Common myeloid progenitor, CD34-positive (primary cell): ENCODE results near the gene KIAA1191.

ENCODE experiments used
- CTCF ChIA-PET: fragments of 350-600 bp; sonication (Branson Sonifier 250); formaldehyde crosslinking; loops from one replicate; lab custom pipeline; 2021; ENCODE audit warnings: antibody characterized with exemption; lab: Charles Lee
- POLR2A ChIA-PET: fragments of 350-600 bp; sonication (Branson Sonifier 250); formaldehyde crosslinking; loops from one replicate; lab custom pipeline; 2021; ENCODE audit warnings: antibody characterized with exemption; lab: Charles Lee
- DNase-seq, 3 donors: peaks; one replicate each; pipeline versions ENCODE4 v3.0.0 to v3.0.0-alpha.2; 2013
- H3K27ac ChIP-seq, 2 experiments: 1 replicate in 1 of 2; 2 replicates in 1 of 2; pipeline ENCODE4 v1.7.0; 2013; ENCODE audit warnings: inconsistent platforms in 2 of 2, low read length in 2 of 2, mild to moderate bottlenecking in 2 of 2, low read depth in 1 of 2, moderate library complexity in 1 of 2; ENCODE audit not compliant: severe bottlenecking in 2 of 2, insufficient read depth in 1 of 2, poor library complexity in 1 of 2
- H3K27me3 ChIP-seq, 5 experiments: replicated peaks in 2 of 5; 1 replicate in 3 of 5; 2 replicates in 2 of 5; pipeline versions ENCODE4 v1.6.1 to v1.7.0; 2013; ENCODE audit warnings: low read length in 4 of 5, mild to moderate bottlenecking in 2 of 5, moderate library complexity in 2 of 5, inconsistent platforms in 1 of 5; ENCODE audit not compliant: insufficient read depth in 5 of 5, control insufficient read depth in 4 of 5
- H3K36me3 ChIP-seq, 4 experiments: 1 replicate in 2 of 4; 2 replicates in 2 of 4; pipeline versions ENCODE4 v1.6.1 to v1.7.0; 2013; ENCODE audit warnings: low read length in 3 of 4, control low read depth in 1 of 4, mild to moderate bottlenecking in 1 of 4; ENCODE audit not compliant: control insufficient read depth in 4 of 4, insufficient read depth in 4 of 4
- H3K4me1 ChIP-seq, 4 experiments: 1 replicate in 3 of 4; 2 replicates in 1 of 4; pipeline versions ENCODE4 v1.6.1 to v1.7.1; 2013; ENCODE audit warnings: low read length in 3 of 4, mild to moderate bottlenecking in 3 of 4, control low read depth in 1 of 4, inconsistent platforms in 1 of 4, moderate library complexity in 1 of 4; ENCODE audit not compliant: control insufficient read depth in 4 of 4, insufficient read depth in 4 of 4; ENCODE audit errors: control extremely low read depth in 1 of 4
- H3K4me3 ChIP-seq, 7 experiments: 1 replicate in 4 of 7; 2 replicates in 3 of 7; pipeline versions ENCODE4 v1.5.1 to v1.7.0; 2013; ENCODE audit warnings: mild to moderate bottlenecking in 7 of 7, low read length in 6 of 7, moderate library complexity in 6 of 7, inconsistent platforms in 2 of 7, low read depth in 2 of 7, control low read depth in 1 of 7; ENCODE audit not compliant: insufficient read depth in 4 of 7, control insufficient read depth in 1 of 7; ENCODE audit errors: extremely low read depth in 1 of 7
- H3K9me3 ChIP-seq, 5 experiments: 1 replicate in 4 of 5; 2 replicates in 1 of 5; pipeline versions ENCODE4 v1.6.1 to v1.7.1; 2013; ENCODE audit warnings: low read length in 4 of 5, mild to moderate bottlenecking in 2 of 5, inconsistent platforms in 1 of 5, low read depth in 1 of 5, moderate library complexity in 1 of 5; ENCODE audit not compliant: control insufficient read depth in 4 of 5, insufficient read depth in 2 of 5; ENCODE audit errors: control extremely low read depth in 1 of 5
- WGBS: methylation state at CpG from one replicate; pipeline ENCODE4 v1.1.5; 2013; ENCODE audit not compliant: insufficient coverage; 5-methylcytosine and 5-hydroxymethylcytosine counted together

KIAA1191 gene

GRCh38 chr5:176388444-176389134, 27.0 kb upstream of the KIAA1191 start, which contains the start of the genes HIGD2A and NOP16:
Gene HIGD2A, plus strand, starts transcription at chr5:176388751. Its CDS starts 69 bp downstream, at chr5:176388820.
Gene NOP16, minus strand, starts transcription at chr5:176388598. Its CDS starts 59 bp downstream, at chr5:176388539.
- Histone ChIP-seq H3K36me3 (peaks cover 15 to 55% (median 34%) of the 10 kb centered on the region in 4 experiments), H3K27me3 (no peaks in the 10 kb centered on the region), H3K4me1 (peaks cover 4 to 44% (median 22%) of the 10 kb centered on the region in 4 experiments), H3K4me3 (peak within 1 kb of the TSS; percentile 81 to 94 (median 85)), H3K27ac (peak within 1 kb of the TSS; percentile 89 to 94), H3K9me3 (no peaks in the 10 kb centered on the region)
- DNase-seq: peak; percentile 98 to 100 (median 99)
- CTCF ChIA-PET: no interaction called here
- POLR2A ChIA-PET: interaction anchor here (0.9 to 1.1 kb wide), 2 partner anchors 26 to 27 kb away, joined by 3 to 4 read pairs; partner anchors contain the start of gene KIAA1191
- WGBS: 0% methylated on average over 43 of the region's 47 CpGs

- Histone ChIP-seq H3K36me3 (peaks cover 15 to 56% (median 37%) of the 10 kb centered on the region in 4 experiments), H3K9me3 (no peaks in the 10 kb centered on the region), H3K27me3 (no peaks in the 10 kb centered on the region), H3K4me1 (peaks cover 4 to 44% (median 22%) of the 10 kb centered on the region in 4 experiments), H3K4me3 (peak overlapping the region; percentile 81 to 94 (median 85)), H3K27ac (peak overlapping the region; percentile 21 to 94)
- WGBS: under 1% methylated on average over 29 of the region's 29 CpGs
- DNase-seq: peak in 2 of 3 donors; percentile 34 to 49
- ChIA-PET CTCF (no interaction called here), POLR2A (interaction anchor here (0.9 kb wide), 1 partner anchor 25 kb away, joined by 3 read pairs; no protein-coding TSS in a partner anchor)
Measured at GRCh38 chr5:176388003-176388443, 26.5 kb upstream of the KIAA1191 start.

- H3K4me3 ChIP-seq: peak overlapping the region in 6 of 7 experiments; percentile 81 to 94 (median 86)
Measured at GRCh38 chr5:176387384-176387925, 25.9 kb upstream of the KIAA1191 start.

GRCh38 chr5:176386491-176386890, 24.9 kb upstream of the KIAA1191 start:
- H3K27ac ChIP-seq: no peak overlapping the region
- H3K4me1 ChIP-seq: peaks cover 4 to 30% (median 22%) of the 10 kb centered on the region in 4 experiments
- WGBS: no CpG with 5 or more reads among the region's 1 CpG
- CTCF ChIA-PET: interaction anchor here (1.2 kb wide), 1 partner anchor 25 kb away, joined by 3 read pairs; the partner anchor contains the start of gene KIAA1191
- POLR2A ChIA-PET: interaction anchor here (0.9 kb wide), 1 partner anchor 24 kb away, joined by 5 read pairs; no protein-coding TSS in a partner anchor
- no peaks in the 10 kb centered on the region for H3K27me3 ChIP-seq
- DNase-seq: no peak
- H3K4me3 ChIP-seq: peak overlapping the region in 2 of 7 experiments; percentile 4 to 85
- peaks cover 20 to 62% (median 48%) of the 10 kb centered on the region in 4 experiments for H3K36me3 ChIP-seq
- H3K9me3 ChIP-seq: no peaks in the 10 kb centered on the region

More at GRCh38 chr5:176387384-176387925, 25.9 kb upstream of the KIAA1191 start:
- 46% methylated on average over 8 of the region's 8 CpGs for WGBS
- ChIA-PET POLR2A (interaction anchor here (0.9 kb wide), 1 partner anchor 25 kb away, joined by 3 read pairs; no protein-coding TSS in a partner anchor), CTCF (interaction anchor here (0.5 to 1.2 kb wide), 2 partner anchors 17 to 26 kb away, joined by 3 read pairs; partner anchors contain the start of gene KIAA1191)
- peak overlapping the region; percentile 21 to 94 for H3K27ac ChIP-seq
- no peaks in the 10 kb centered on the region for H3K9me3 ChIP-seq
- peaks cover 16 to 57% (median 41%) of the 10 kb centered on the region in 4 experiments for H3K36me3 ChIP-seq
- H3K4me1 ChIP-seq: peaks cover 4 to 39% (median 22%) of the 10 kb centered on the region in 4 experiments
- no peaks in the 10 kb centered on the region for H3K27me3 ChIP-seq
- DNase-seq: peak in 1 of 3 donors; percentile 15

- ChIA-PET POLR2A (interaction anchor here (0.6 kb wide), 1 partner anchor 282 kb away, joined by 7 read pairs; no protein-coding TSS in a partner anchor), CTCF (interaction anchor here (1.3 to 1.4 kb wide), 2 partner anchors 10 to 23 kb away, joined by 4 read pairs; partner anchors contain the start of gene KIAA1191)
- Histone ChIP-seq H3K9me3 (no peaks in the 10 kb centered on the region), H3K36me3 (peaks cover 21 to 59% (median 53%) of the 10 kb centered on the region in 4 experiments), H3K4me3 (no peak overlapping the region), H3K27me3 (no peaks in the 10 kb centered on the region), H3K27ac (no peak overlapping the region), H3K4me1 (peaks cover 4 to 28% (median 20%) of the 10 kb centered on the region in 4 experiments)
- 93% methylated on average over 11 of the region's 12 CpGs for WGBS
- DNase-seq: no peak
Measured at GRCh38 chr5:176384991-176385390, 23.4 kb upstream of the KIAA1191 start.

GRCh38 chr5:176384366-176384930, 22.9 kb upstream of the KIAA1191 start:
- WGBS: 91% methylated on average over 7 of the region's 8 CpGs
- ChIA-PET POLR2A (interaction anchor here (0.5 kb wide), 1 partner anchor 14 kb away, joined by 3 read pairs; no protein-coding TSS in a partner anchor), CTCF (interaction anchor here (1.3 to 1.4 kb wide), 2 partner anchors 10 to 22 kb away, joined by 4 read pairs; partner anchors contain the start of gene KIAA1191)
- Histone ChIP-seq H3K27ac (no peak overlapping the region), H3K27me3 (no peaks in the 10 kb centered on the region), H3K4me3 (no peak overlapping the region), H3K9me3 (no peaks in the 10 kb centered on the region), H3K4me1 (peaks cover 4 to 26% (median 18%) of the 10 kb centered on the region in 4 experiments), H3K36me3 (peaks cover 21 to 59% (median 53%) of the 10 kb centered on the region in 4 experiments)
- no peak for DNase-seq
